GM13977 (cell line): ENCODE data around the gene MYO5B.

Source experiments
- DNase-seq: peaks from one replicate; pipeline ENCODE4 v3.0.0; 2012; ENCODE audit warnings: low spot score
- CTCF ChIP-seq: IDR thresholded peaks from 2 replicates; pipeline ENCODE4 v1.5.1; 2012; ENCODE audit warnings: mild to moderate bottlenecking, control low read depth; ENCODE audit not compliant: insufficient read depth; ENCODE audit errors: extremely low read depth, missing control alignments
- in situ Hi-C: fragments of 300-500 bp; cut with MboI; formaldehyde crosslinking; loops from one replicate; pipeline ENCODE4 v1.12.0; 2022; ENCODE audit warnings: low sequenced_read_pairs, low pct_unique_long_range_greater_than_20kb, mixed read lengths, inconsistent platforms; ENCODE audit not compliant: unreplicated experiment

MYO5B gene

GRCh38 chr18:49844903-49845302 lies 350.0 kb downstream of the MYO5B start:
- TF ChIP-seq CTCF, result no peak
- DNase-seq, result no peak
- in situ Hi-C loops, result no loop called here

GRCh38 chr18:49843778-49844625 lies 350.9 kb downstream of the MYO5B start:
- DNase-seq, result no peak
- in situ Hi-C loops, result no loop called here
- no peak for TF ChIP-seq CTCF

- TF ChIP-seq CTCF, result no peak
- in situ Hi-C loops, result no loop called here
- DNase-seq, result peak; percentile 4
Observed at GRCh38 chr18:49843131-49843530, 351.8 kb downstream of the MYO5B start.

- peak; percentile 4 for DNase-seq
- in situ Hi-C loops, result no loop called here
- no peak for TF ChIP-seq CTCF
Observed at GRCh38 chr18:49842656-49843055, 352.3 kb downstream of the MYO5B start.

- no peak for TF ChIP-seq CTCF
- peak; percentile 2 for DNase-seq
- in situ Hi-C loops, result no loop called here
Observed at GRCh38 chr18:49841236-49842217, 353.4 kb downstream of the MYO5B start.

- in situ Hi-C loops, result no loop called here
- DNase-seq, result no peak
- no peak for TF ChIP-seq CTCF
Observed at GRCh38 chr18:49839012-49839411, 355.9 kb downstream of the MYO5B start.
